SIG-M5 (cell line): ENCODE data around the gene PKD2L1.

Experiments used
- DNase-seq: peaks from one replicate; lab custom pipeline; 2025; lab: John Stamatoyannopoulos, UW

Gene PKD2L1

DNA sequence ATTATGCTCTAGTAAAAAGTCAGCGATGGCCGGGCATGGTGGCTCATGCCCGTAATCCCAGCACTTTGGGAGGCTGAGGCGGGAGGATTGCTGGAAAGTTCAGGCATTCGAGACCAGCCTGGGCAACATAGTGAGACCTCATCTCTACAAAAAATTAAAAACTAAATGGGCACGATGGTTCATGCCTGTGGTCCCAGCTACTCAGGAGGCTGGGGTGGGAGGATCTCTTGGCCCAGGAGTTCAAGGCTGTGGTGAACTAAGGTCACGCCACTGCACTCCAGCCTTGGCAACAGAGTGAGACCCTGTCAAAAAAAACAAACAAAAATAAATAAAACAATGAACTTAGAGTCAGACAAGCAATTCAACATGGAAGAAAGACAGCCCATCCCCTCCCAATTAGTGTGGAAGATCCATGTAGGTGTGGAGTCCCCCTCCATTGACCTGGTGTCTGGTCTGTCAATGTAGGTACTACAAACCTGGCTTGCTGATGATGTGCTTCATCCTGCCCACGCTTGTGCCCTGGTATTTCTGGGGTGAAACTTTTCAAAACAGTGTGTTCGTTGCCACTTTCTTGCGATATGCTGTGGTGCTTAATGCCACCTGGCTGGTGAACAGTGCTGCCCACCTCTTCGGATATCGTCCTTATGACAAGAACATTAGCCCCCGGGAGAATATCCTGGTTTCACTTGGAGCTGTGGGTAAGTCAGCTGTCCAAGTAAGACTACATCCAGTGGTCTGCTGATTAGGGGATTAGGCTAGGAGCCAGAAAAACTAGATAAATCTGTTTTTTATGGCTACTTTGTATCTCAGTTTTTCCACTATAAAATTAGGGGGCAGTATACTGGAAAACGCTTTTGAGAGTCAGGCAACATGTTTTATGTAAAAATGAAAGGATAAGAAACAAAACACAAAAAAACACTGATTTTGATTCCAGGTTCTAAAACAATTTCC is 26.3 kb upstream of the PKD2L1 start:
- DNase-seq, result no peak

DNA sequence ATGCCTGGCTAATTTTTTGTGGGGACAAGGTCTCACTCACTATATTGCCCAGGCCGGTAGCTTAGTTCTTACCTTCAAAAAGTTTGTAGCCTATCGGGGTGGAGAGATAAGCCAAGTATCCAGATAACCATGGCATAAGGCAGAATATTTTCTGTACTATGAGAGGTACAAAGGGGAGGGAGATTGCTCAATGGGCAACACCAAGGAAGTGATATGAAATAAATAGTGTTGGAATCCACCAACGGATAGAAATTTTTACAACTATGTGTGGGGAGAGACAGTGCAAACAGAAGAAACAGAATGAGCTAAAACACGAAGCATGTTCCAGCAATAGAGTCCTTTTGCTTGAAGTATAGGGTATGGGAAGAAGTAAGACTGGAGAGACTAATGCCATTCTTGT is 25.1 kb upstream of the PKD2L1 start:
- DNase-seq, result no peak

DNA sequence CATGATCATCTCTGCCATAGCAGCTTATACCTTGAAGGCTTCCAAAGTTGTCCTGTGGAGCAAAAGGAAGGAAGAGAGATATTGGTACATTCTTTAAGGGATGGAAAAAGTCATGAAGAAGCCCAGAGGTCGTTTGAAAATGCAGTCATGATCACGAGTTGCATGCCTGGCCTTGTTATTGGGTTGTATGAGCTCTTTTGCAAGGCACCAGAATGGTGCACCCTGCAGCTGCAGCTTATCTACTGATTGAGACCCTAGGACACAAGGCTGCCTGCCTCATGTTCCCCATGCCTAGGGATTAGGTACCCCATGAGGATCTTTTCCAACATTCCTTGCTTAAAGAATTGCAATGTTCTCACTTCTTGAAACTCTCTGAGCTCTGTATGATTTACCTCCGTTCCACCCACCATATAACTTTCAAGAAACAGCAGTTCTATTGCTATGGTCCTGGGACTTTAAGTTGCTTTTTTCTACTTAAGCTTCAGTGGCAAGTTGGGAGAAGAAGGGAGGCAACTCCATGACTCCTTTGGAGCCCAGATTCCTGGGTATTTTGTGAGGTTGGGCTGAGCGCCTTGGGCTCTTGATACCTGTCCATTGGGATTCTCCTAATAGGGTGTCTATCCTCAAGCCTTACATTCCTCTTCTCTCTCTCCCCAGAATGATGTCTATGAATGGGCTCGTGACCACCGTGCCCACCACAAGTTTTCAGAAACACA is 23.9 kb upstream of the PKD2L1 start:
- no peak for DNase-seq

DNA sequence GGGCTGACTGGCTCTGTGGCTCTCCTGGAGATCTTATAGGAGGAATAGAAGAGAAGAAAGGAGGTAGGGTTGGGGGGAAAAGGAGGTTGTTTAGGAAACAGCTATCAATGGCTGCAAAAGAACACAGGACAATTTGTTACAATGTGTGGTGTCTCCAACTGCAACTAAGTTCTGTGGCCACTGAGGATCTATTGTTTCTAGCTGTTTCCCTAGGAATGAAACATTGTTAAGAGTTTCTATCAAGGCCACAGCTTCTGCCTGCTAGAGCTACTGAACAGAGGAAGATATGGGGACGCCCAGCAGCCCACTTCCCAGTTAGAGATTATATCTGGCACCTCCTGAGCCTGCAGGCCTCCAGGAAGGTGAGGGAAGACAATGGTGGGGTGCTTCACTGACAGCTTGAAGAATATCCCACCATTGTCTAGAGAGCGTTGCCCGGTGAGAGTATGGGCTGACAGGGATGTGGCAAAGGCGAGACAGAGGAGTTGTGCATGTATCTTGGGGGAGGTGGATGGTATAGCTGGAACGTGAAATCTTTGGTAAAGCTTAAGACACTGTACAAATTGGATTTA is 21.0 kb upstream of the PKD2L1 start:
- no peak for DNase-seq

GRCh38 chr10:100349672-100350071 is 19.6 kb upstream of the PKD2L1 start:
- no peak for DNase-seq

DNA sequence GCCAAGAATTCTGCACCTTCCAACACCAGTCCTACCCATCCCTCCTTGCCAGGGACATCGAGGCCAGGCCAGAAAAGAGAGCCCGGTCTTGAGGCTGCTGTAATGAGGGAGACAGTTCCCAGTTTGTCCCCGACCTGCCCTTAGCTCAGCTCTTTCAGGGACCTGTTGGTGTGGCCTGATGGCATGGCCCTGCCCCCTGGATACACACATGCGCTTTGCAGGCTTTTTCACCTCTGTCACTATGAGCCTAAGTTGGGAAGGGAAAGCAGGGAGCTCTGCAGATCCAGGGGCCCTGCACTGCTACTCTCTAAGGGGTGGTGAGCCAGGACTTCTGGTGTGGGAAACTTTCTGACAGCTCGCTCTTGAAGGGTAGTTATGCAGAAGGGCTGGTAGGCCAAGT is 19.1 kb upstream of the PKD2L1 start:
- DNase-seq, result no peak

DNA sequence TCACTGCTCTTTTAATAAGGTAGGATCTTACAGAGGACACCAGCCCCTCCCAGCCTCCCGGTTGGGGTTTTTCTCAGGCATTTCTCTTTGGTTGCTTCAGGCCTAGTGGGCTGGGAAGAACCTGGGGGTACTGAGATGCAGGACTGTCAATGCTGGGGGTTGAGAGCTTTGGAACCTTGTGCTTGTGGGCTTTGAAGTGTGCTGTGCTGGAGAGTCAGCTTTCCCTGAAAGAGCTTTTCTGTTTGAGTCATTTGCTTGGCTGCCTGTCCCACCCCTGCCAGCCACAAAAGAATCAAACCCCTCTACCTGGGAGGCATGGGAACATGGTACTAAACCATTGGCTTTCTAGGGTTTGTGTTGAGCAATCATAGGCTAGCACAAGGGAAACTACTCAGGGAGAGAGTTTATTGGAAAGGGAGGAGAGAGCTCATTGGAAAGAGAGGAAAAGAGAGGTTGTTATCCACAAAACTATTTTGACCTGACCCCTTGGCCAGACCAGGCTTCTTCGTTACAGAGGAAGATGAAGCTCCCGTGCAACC is 18.4 kb upstream of the PKD2L1 start:
- no peak for DNase-seq

- DNase-seq, result no peak
Measured at GRCh38 chr10:100347568-100348195, 17.7 kb upstream of the PKD2L1 start.

- DNase-seq, result peak; percentile 64
Measured at GRCh38 chr10:100346765-100347567, 16.9 kb upstream of the PKD2L1 start, which contains the start of gene SCD. TSS of gene SCD (plus strand) at chr10:100347233. CDS start at chr10:100347505, 272 bp downstream.

DNA sequence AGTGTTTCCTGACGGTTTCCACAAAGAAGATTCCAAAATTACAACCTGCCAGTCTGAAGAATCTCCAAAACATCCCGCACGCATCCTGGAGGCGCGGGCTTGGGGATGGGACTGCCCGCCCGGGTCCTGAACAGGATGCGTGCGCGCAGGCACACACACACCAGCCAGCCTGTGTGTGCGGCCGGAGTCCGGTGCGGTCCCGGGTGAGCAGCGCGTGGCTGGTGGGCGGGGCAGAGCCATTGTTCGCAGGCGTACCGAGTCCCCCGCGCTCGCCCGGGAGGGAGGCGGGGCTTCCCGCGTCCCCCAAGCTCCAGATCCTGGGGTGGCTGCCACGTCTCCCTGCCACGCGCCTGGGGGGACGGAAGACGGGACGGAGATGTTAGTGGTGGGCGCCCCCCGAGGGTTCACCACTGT is 16.3 kb upstream of the PKD2L1 start:
- no peak for DNase-seq

- no peak for DNase-seq
Measured at GRCh38 chr10:100345570-100346330, 15.7 kb upstream of the PKD2L1 start.

DNA sequence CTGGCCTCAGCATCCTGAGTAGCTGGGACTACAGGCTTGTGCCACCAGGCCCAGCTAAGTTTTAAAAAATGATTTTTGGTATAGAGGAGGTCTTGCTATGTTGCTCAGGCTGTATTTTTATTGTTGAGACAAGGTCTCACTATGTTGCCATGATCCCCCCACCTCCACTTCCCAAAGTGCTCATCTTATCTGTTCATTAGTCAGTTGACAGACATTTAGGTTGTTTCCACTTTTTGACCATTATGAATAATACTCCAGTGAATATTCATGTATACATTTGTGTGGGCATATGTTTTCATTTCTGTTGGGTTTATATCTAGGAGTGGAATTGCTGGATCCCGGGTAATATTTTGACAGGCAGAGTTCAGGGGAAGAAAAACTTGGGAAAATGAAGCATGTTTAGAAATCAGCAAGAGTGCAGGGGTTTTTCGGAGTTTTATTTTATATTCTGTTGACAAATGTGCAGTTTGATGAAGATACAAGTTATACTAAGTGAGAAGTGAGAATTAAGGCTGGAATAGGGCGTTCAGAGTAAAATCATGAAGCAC is 14.3 kb upstream of the PKD2L1 start:
- DNase-seq, result no peak

DNA sequence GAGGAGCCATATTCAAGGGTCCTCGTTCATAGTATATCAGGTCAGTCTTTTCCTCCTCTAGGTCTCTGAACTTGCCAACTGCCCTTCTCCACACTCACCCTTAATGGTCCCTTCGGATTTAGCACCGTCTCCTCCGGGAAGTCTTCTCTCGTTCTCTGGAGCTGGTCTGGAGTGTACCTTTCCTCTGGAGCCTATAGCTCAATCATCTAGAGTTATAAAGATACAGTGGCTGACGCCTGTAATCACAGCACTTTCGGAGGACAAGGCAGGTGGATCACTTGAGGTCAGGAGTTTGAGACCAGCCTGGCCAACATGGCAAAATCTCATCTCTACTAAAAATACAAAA is 12.6 kb upstream of the PKD2L1 start:
- DNase-seq, result no peak

- no peak for DNase-seq
Measured at GRCh38 chr10:100341953-100342626, 12.1 kb upstream of the PKD2L1 start.

- DNase-seq, result no peak
Measured at GRCh38 chr10:100340948-100341847, 11.2 kb upstream of the PKD2L1 start.

DNA sequence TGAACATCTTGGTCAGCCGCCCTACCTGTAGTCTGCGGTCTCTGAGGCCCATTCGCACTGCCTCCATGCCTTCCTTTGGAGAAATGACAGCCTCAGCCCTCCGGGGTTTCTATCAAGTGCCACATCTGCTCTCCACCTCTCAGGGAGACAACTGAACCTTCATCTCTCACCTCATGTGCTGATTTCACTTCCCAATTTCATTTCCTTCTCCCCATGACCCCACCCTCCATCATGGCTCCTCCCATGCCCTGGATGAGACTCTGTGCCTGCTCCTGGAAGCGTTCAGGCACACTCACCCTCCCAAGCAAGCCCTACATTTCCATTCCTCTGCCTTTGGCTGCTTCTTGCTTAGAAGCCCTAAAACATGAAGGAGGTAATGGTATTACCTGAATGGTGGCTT is 9.2 kb upstream of the PKD2L1 start:
- DNase-seq, result no peak

GRCh38 chr10:100338434-100339036 is 8.5 kb upstream of the PKD2L1 start:
- no peak for DNase-seq

GRCh38 chr10:100334762-100335161 is 4.7 kb upstream of the PKD2L1 start:
- DNase-seq, result no peak
